GM04503 (cell line): ENCODE measurements around the gene FYCO1.

ENCODE experiments used
- DNase-seq: peaks from one replicate; pipeline ENCODE4 v3.0.0-alpha.2; 2012; ENCODE audit warnings: low read depth

Gene FYCO1

GRCh38 chr3:45885979-45886705 is 109.5 kb downstream of the FYCO1 start, which contains the start of gene CCR9:
Gene CCR9 (plus strand): TSS chr3:45886543. CDS start chr3:45894934, 8,391 bp downstream.
- no peak for DNase-seq

GRCh38 chr3:45884368-45885201 is 111.0 kb downstream of the FYCO1 start:
- no peak for DNase-seq

GRCh38 chr3:45881078-45882022 is 114.3 kb downstream of the FYCO1 start:
- DNase-seq, result no peak

GRCh38 chr3:45880725-45881077 is 114.9 kb downstream of the FYCO1 start:
- no peak for DNase-seq

GRCh38 chr3:45878124-45878523 is 117.5 kb downstream of the FYCO1 start:
- DNase-seq, result no peak

- no peak for DNase-seq
Measured at GRCh38 chr3:45874677-45875346, 120.8 kb downstream of the FYCO1 start.

GRCh38 chr3:45873638-45874037 is 122.0 kb downstream of the FYCO1 start:
- DNase-seq, result no peak

GRCh38 chr3:45873036-45873435 is 122.6 kb downstream of the FYCO1 start:
- no peak for DNase-seq

GRCh38 chr3:45872569-45872968 is 123.1 kb downstream of the FYCO1 start:
- no peak for DNase-seq

- no peak for DNase-seq
Measured at GRCh38 chr3:45871780-45872179, 123.8 kb downstream of the FYCO1 start.

GRCh38 chr3:45870099-45870498 is 125.5 kb downstream of the FYCO1 start:
- no peak for DNase-seq

GRCh38 chr3:45869638-45870037 is 126.0 kb downstream of the FYCO1 start:
- no peak for DNase-seq

GRCh38 chr3:45868650-45869049 is 127.0 kb downstream of the FYCO1 start:
- no peak for DNase-seq

GRCh38 chr3:45868213-45868612 is 127.4 kb downstream of the FYCO1 start:
- no peak for DNase-seq
